Kidney (tissue), 14 donors: Measurements from ENCODE around the gene ANGPTL8. TPM values are rescaled to one million over a fixed set of nuclear protein-coding genes. Genes with fewer than 3 reads are reported as not detected.
A peak's percentile ranks its signal among the peaks of the same experiment; 100 is the strongest.

ENCODE experiments used
- DNase-seq, 5 donors: peaks; one replicate each; pipeline ENCODE4 v3.0.0-alpha.2; 2013 to 2020
- FAIRE-seq: peaks from 2 replicates; lab custom pipeline; 2012; peaks lifted over from hg19 to GRCh38; lab: Jason Lieb, UNC
- H3K27ac ChIP-seq, 2 donors: one replicate each; pipeline ENCODE4 v1.7.0; 2013; ENCODE audit warnings: low read depth in 2 of 2, low read length in 2 of 2, inconsistent platforms in 1 of 2
- H3K27me3 ChIP-seq: one replicate; pipeline ENCODE4 v1.7.1; 2013; ENCODE audit warnings: low read length, inconsistent platforms; ENCODE audit not compliant: control insufficient read depth, insufficient read depth
- H3K36me3 ChIP-seq, 3 donors: one replicate each; pipeline versions ENCODE4 v1.7.0 to v1.7.1; 2013; ENCODE audit warnings: low read length in 3 of 3, control low read depth in 1 of 3, inconsistent platforms in 1 of 3; ENCODE audit not compliant: insufficient read depth in 3 of 3, control insufficient read depth in 2 of 3
- H3K4me1 ChIP-seq, 3 donors: one replicate each; pipeline versions ENCODE4 v1.7.0 to v1.7.1; 2013; ENCODE audit warnings: low read length in 3 of 3, inconsistent platforms in 1 of 3, low read depth in 1 of 3; ENCODE audit not compliant: control insufficient read depth in 2 of 3, insufficient read depth in 2 of 3
- H3K4me3 ChIP-seq, 3 donors: one replicate each; pipeline versions ENCODE4 v1.7.0 to v1.8.1; 2013; ENCODE audit warnings: low read length in 3 of 3, control low read depth in 1 of 3, inconsistent platforms in 1 of 3
- H3K9ac ChIP-seq, 3 donors: one replicate each; pipeline versions ENCODE4 v1.7.0 to v1.7.1; 2013; ENCODE audit warnings: low read length in 3 of 3, control low read depth in 1 of 3, inconsistent platforms in 1 of 3
- H3K9me3 ChIP-seq, 3 donors: one replicate each; pipeline versions ENCODE4 v1.7.0 to v1.7.1; 2013; ENCODE audit warnings: low read length in 3 of 3, control low read depth in 1 of 3, inconsistent platforms in 1 of 3; ENCODE audit not compliant: control insufficient read depth in 2 of 3, insufficient read depth in 1 of 3
- CTCF ChIP-seq: IDR thresholded peaks from 3 replicates; pipeline ENCODE4 v1.5.1; 2012; ENCODE audit warnings: mild to moderate bottlenecking, moderate library complexity, borderline replicate concordance; ENCODE audit not compliant: insufficient read depth; ENCODE audit errors: extremely low read depth
- intact Hi-C: fragments of 100-400 bp; cut with DNase I; formaldehyde crosslinking; loops from one replicate; pipeline ENCODE4 v1.11.1; 2022
- polyA plus RNA-seq: library from polyadenylated mRNA; stranded (reverse); fragments of 350-450 nt; fragmentation: Illumina TruSeq; extraction: RNeasy Lipid Tissue Mini Kit (QIAGEN cat#74804); gene quantifications from one replicate; pipeline ENCODE4 v1.2.3, GENCODE V29; 2014; ENCODE audit warnings: low read depth, low replicate concordance; ENCODE audit not compliant: insufficient read depth
- total RNA-seq: library from RNA; stranded (reverse); fragmentation: NEBNext Ultra II Directional; extraction: Animal tissue kit (Norgen Biotek cat#: 25700); gene quantifications from one replicate; pipeline ENCODE4 v1.2.1, GENCODE V29; 2021
- donor health status: control.
- donor health status: control.
- donor health status: control.
- donor health status: control.
- donor health status: control.
- donor health status: DM: yes; HTN: yes; CAD: no.
- donor health status: Normal renal cell carcinoma (clear cell type).

ANGPTL8 gene
- total and polyA plus RNA-seq, 2 donors from 2014 or later = 1.3 to 1.9 TPM

GRCh38 chr19:11286312-11286974 is 47.0 kb downstream of the ANGPTL8 start:
- H3K4me1 ChIP-seq = no peaks in the 10 kb centered on the region
- peak; percentile 30 for TF ChIP-seq CTCF
- no peaks in the 10 kb centered on the region for H3K27me3 ChIP-seq
- FAIRE-seq = no peak
- H3K4me3 ChIP-seq = no peak overlapping the region
- peak in 2 of 5 donors; percentile 19 to 82 for DNase-seq
- no peaks in the 10 kb centered on the region for H3K9me3 ChIP-seq
- H3K9ac ChIP-seq = no peak overlapping the region
- intact Hi-C loops = no loop called here
- H3K36me3 ChIP-seq = no peaks in the 10 kb centered on the region
- peak overlapping the region in 1 of 2 donors; percentile 60 for H3K27ac ChIP-seq

- intact Hi-C loops = no loop called here
- peak; percentile 27 for TF ChIP-seq CTCF
- no peaks in the 10 kb centered on the region for H3K27me3 ChIP-seq
- no peaks in the 10 kb centered on the region for H3K4me1 ChIP-seq
- no peaks in the 10 kb centered on the region for H3K36me3 ChIP-seq
- H3K9me3 ChIP-seq = no peaks in the 10 kb centered on the region
- H3K9ac ChIP-seq = no peak overlapping the region
- H3K4me3 ChIP-seq = no peak overlapping the region
- no peak overlapping the region for H3K27ac ChIP-seq
- FAIRE-seq (no peak), DNase-seq (no peak)
Observed at GRCh38 chr19:11288349-11288748, 48.9 kb downstream of the ANGPTL8 start.

- no peaks in the 10 kb centered on the region for H3K36me3 ChIP-seq
- H3K4me3 ChIP-seq = no peak overlapping the region
- H3K27me3 ChIP-seq = no peaks in the 10 kb centered on the region
- no peak for DNase-seq
- H3K27ac ChIP-seq = no peak overlapping the region
- intact Hi-C loops = no loop called here
- TF ChIP-seq CTCF = no peak
- no peak for FAIRE-seq
- H3K4me1 ChIP-seq = peaks cover 0 to 3% (median 0%) of the 10 kb centered on the region in 3 donors
- no peaks in the 10 kb centered on the region for H3K9me3 ChIP-seq
- H3K9ac ChIP-seq = no peak overlapping the region
Observed at GRCh38 chr19:11290256-11290655, 50.8 kb downstream of the ANGPTL8 start.
